HG03432 (cell line): ENCODE data around the gene SDK2.

ENCODE experiments used
- ATAC-seq: cut with Tn5 transposase; IDR thresholded peaks from one replicate; pipeline ENCODE4 v1.9.1; 2021; ENCODE audit warnings: mild to moderate bottlenecking, moderate library complexity; ENCODE audit not compliant: unreplicated experiment

The SDK2 gene

DNA sequence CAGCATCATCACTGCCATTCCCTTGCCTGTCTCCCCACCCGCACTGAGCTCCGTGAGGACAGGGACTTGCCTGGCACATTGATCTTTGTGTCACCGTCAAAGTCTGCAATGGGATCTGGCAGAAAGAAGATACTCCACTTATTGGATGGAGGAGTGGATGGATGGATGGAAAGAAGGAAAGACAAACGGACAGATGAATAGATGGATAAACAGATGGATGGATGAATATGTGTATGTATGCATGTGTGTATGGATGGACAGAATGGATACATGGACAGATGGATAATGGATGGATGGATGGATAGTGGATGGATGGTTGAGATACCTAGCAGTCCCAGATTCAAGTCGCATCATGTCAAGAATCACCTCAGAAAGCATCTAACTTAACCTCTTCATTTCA, 99.9 kb downstream of the SDK2 start:
- no peak for ATAC-seq

DNA sequence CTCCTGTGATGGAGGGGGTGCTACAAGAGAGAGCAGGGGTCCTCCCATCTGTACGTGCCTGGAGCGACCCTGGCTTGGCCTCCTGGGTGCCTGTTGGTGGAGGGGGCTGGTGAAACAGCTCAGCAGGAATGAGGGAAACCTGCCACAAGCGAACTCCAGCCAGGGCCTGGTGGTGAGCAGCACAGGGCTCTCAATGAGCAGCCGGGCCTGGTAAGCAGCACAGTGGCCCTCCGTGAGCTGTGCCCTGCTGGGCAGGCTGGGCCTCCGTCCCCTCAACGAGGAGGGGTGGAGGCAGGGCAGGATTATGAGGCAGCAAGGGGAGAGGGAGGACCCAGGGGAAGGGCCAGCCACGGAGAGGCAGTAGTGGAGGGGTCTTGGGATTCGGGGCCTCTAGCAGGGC, 101.9 kb downstream of the SDK2 start:
- no peak for ATAC-seq

DNA sequence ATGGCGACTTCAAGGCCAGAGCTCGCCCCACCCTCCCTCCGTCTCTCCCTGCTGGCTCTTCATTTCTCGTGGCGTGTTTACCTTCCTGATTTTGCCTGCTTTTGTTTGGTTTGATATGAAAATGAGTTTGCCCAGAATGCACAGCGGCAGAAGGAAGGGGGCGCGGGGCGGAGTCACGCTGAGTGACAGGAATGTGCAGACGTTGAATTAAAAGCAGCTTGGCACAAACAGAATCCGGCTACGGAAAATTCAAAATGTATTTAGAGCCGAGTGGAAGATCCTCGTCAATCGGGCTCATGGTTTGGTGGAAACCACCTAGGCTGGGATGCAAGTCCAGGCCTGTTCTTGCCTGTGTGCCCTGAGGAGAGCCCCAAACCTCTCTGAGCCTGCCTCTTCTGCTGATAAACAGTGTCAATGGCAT, 102.7 kb downstream of the SDK2 start:
- no peak for ATAC-seq

DNA sequence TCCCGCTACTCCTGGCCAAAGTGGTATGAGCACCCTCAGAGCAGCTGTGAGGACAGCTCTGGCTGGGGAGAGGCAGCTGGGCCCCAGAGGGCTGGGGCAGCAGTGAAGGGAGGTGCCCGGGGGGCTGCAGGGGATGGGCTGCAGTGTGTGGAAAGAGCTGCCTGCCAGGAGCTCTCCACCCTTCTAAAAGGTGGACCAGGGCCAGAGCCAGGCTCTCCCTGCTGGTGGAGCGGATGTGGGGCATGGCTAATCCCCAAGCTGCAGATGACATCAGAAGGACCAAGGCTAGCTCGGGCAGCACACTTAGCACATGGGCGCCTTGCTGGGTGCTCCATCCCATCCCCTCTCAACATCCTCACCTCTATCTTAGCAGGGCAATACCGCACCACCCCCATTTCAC, 103.1 kb downstream of the SDK2 start:
- no peak for ATAC-seq

DNA sequence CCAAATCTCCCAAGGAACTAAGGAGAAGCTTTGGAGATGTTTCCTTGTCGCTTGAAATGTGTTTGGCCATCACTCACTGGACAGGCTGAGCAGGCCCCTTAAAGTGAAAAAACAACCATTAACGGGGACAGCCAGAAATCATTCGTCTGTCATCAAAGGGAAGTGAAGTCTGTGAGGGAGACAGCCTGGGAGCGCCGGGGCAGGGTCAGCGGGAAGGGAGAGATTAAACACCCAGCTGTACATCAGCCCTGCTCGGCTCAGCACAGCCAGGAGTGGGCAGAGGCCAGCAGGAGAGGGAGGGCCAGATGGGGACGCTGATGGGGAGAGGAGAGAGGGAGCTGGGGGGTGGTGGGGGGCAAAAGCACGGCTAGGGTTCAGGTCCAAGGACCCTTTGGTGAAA, 105.1 kb downstream of the SDK2 start:
- ATAC-seq, result no peak

DNA sequence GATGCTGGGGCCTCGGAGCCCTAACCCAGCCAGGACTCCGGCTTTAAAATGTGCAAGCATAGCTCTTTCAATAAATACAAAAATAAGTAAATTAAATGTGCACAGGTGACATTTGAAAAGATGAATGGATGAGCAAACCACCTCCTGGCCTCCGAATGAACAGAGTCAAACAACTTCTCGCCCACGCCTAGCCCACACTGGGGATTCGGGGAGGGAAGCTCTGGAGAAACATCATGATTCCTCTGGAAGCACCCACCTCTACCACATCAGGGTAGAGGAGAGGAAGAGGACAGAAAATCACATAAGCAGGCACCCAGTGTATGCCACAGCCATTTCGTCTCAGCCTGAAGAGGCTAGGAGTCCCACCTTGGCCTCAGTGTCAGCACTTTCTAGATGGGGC, 105.8 kb downstream of the SDK2 start:
- no peak for ATAC-seq

DNA sequence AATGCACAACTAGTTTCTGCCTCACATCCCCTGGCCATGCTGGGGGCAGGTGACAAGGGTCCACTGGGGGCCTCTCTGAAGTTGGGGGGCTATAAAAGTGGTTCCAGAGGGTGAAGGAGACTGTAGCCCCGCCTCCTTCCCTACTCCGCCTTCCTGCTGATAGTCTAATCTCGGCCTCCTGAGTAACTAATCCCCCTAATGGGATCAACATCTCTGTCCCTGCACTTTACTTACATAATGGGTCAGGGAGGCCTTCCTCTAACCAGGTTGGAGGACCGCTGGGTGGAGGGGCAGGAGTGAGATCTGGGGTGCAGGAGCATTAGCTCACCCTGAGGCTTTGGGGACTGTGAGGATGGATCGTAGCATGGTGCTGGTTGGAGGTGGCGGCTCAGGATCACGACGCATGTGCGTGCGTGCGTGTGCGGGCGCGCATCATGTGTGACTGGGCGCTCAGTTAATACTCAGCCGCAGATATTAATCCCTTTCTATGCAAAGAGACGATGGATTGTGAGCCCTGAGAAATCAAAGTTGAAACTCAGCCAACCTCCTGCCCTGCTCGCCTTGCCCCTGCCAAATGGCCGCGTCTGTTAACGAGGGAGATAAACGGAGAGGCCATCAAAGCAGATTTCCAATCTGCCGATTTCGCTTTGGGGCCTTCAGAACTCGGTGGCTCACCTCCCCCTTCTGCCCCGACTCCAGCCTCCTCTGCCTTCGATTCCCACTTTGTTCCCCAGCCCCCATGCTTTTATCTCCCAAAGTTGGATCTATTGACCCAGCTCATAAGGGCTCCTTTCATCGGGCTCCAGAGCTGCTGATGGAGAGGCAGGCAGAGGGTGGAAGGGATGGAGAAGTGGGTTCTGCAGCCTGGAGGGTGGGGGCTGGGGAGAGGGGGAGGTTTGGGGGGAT, 107.3 kb downstream of the SDK2 start:
- no peak for ATAC-seq

DNA sequence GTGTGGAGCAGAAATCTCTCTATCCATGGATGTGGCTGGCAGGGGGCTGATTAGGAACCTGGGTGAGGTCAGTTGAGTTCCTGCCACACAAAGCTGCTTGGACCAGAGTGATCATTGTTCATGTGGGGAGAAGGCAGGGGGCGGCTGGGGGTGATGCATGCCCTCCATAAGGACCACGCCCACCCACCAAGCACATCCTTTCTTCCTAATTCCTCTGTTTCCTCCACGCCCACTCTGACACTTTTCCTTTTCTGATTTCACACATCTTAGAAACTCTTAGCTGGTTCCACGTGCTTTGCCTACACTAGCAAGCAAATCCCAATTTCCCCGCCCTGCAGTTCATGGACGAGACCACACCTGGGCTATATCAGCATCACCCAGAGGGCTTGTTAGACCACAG, 108.5 kb downstream of the SDK2 start:
- no peak for ATAC-seq

DNA sequence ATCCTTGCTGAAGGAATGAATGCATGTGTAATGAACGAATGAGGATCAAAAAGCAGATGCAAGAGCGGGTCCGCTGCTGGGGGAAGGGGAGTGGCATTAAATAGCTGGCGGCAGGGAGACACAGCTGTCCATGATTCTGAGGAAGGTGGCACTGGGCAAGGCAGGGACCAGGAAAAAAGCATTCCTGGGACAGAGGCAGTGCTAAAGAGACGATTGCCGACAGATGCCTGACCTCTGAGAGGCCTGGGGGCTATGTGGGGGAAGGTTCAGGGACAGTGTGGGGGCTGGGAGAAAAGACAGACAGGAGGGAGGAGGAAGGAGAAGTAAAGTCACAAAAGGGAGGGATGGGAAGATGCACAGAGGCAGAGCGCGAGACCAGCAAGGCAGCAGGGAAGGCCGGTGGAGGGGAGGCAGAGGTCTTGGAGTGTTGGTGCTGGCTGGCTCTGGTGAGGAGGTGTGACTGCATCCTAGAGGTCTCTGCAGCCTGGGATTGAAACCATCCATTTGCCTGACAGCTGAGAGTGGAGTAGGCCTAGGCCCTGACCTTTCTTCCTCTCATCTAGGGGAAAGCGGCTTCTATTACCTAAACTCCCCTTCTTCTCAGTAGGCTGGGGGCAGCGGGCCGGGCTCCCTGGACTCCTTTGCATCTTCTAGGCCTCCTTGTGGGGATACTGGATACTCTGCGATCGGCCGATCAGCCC, 109.9 kb downstream of the SDK2 start:
- ATAC-seq, result no peak

DNA sequence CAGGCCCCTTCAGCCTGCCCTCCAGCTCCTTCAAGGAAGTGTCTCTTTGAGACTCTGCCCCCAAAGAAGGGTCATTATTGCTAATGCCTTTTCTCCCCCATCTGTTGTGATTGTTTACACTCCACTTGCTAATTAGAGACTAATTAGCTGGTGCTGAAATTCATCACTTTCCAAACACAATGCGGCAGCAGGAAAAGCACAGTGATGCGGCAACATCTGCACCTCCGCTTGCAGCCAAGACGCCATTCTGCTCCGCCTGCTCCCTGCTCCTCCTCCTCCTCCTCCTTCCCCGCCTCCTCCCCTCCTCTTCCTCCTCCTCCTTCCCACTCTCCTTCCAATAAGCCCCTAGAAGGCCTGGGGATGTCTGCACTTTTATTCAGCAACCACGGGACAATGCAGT, 110.5 kb downstream of the SDK2 start:
- no peak for ATAC-seq

DNA sequence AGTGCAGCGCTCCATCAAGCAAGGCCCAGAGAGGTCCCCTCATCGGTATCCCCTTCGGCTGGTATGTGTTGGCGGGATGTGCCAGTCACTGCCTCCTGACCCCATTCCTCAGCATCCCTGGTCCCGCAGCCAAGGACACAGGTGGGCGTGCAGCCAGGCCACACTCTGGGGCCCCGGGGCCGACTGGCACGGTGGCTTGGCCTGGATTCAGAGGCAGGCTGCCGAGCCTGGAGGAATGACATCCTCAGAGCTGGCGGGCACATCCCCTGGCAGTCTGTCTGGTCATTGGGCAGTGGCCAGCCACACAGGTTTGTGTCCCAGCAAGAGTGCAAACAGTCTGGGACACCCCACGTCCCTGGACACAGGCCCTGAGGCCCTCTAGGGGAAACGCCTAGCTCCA, 111.1 kb downstream of the SDK2 start:
- ATAC-seq, result no peak

DNA sequence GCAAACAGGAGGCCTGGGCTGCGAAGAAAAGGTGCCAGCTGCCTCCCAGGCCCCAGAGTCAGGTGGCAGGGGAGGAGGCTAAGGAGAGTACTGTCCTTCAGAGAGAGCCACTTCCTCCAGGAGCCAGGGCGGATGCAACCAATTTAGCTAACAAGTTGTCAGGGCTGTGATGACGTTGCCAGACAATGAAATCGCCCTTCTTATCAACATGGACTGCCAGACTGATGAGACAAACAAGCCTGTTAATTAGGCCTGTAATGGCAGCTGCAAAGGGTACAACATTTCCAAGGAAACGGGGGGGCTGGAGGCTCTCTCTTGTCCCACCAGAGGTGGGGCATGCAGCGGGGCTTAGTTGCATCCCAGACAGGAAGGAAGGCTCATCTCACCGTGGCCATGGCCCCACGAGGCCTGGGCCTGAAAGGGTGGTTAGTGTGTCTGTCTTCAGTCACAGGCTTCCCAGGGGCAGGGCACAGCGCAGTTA, 111.8 kb downstream of the SDK2 start:
- no peak for ATAC-seq

DNA sequence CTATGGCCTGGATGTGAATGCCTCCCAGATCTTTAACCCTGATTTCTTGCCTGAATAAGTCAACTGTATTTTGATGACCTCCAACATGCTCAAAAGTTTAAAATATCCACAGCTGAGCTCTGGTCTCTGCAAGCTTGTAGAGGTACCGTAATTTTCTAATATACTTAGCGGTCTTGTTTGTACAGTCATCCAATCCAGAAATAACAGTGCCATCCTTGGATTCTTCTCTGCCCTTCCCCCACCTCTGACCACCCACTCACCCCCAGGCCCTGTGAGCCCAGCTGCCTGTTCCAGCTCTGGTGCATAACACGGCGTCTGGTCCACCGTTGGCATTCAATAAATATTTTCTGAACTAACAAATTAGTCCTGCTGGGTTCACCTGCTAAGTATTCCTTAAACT, 113.1 kb downstream of the SDK2 start:
- no peak for ATAC-seq

DNA sequence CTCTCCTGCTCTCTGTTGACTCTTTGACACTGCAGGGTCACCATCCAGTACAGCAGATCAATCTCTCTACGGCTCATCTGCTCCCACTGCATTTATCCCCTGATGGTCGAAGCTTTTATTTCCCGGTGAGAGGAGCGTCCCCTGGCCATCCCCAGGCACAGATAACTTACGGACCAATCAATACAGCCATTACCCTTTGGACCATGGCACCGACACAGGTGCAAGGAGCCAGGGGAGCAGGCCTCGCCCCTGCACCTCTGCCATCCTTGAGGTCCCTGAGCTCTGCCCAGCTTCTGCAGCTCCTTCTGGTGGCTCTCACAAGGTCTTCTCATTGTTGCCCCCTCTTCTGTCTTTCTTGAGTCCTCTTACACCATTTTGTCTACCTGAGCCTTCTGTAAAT, 115.6 kb downstream of the SDK2 start:
- no peak for ATAC-seq

DNA sequence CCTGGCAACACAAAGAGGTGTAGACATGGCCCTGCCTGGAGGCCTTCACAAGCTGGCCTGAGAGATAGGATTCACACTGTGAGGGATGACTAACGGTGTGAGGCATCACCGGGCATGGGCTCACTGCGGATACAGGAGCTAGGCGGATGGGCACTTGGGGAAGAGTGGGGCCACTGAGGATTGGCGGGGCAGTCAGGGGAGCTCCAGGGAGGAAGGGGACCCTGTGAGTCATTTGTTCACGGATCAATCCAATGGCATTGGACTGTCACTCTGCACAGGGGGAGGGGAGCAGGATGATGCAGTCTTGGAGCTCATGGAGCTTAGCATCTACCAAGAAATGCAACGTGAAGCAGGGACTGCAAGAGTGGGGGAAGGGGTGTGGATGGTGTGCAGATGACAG, 117.3 kb downstream of the SDK2 start:
- no peak for ATAC-seq

DNA sequence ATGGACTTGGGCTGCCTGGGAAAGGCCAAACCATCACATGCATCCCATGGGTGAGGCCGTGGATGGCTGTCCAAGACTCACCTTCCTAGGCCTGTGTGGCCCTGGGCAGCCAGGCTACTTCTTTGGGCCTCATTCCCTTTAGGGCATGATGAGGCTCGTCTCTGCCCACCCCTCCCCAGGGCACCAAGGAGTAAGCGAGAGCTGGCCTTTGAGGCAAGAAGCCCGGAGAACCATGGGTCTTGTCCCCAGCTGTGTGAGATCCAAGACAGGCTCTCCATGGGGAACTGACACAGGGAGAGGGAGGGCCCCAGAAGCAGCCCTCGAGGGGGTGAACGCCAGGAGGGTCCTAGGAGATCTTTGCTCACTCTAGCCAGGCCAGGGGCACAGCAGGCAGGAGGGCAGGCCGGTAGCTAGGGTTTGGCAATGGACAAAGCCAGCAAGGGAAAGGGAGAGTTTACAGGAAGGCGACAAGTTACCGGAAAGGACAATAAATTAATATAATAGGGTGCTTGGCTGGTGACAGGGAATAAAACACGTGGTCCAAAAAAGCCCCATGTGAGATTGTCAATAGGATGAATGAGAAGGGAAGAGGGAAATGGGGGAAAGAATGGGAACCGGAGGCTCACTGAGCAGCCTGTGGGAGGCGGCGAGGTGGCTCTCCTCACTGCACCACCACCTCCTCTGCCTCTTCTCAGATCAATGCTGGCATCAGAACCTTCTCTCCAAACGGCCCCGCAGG, 119.1 kb downstream of the SDK2 start:
- no peak for ATAC-seq

DNA sequence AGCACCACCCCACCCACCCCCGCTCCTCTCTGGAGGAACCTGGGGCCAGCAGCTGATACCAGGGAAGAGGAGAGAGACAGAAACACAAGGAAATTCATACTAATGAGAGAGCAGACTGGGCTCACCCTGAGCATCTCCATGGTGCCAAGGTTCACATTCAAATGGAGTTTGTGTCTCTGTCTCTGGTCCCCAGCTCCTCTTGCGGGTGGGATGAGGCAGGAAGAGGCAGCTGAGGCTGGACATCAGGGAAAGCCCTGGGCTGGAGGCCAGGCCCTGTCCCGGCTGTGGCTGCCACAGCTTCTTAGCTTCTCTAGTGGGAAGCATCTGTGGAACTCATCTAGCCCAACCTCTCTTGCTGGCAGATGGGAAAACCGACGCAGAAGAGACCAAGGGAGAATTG, 121.5 kb downstream of the SDK2 start:
- ATAC-seq, result no peak

DNA sequence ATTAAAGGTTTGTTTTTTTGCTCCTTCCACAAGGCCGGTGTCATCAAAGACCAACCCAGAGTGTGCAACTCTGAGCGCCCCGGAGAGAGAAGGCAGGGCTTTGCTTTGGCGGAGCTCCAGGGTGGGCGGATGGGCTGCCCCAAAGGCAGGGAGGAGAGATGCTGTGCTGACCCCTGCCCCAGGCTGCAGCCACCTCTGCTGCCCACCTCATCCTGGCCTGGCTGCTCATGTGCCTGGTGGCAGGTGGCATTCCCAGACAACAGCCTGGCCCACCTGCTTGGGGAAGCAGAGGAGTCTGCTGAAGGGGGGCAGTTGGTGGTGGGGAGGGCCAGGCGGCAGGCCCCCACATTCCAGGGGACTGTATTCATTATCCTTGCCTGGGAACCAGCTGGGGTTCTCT, 122.1 kb downstream of the SDK2 start:
- ATAC-seq, result no peak

DNA sequence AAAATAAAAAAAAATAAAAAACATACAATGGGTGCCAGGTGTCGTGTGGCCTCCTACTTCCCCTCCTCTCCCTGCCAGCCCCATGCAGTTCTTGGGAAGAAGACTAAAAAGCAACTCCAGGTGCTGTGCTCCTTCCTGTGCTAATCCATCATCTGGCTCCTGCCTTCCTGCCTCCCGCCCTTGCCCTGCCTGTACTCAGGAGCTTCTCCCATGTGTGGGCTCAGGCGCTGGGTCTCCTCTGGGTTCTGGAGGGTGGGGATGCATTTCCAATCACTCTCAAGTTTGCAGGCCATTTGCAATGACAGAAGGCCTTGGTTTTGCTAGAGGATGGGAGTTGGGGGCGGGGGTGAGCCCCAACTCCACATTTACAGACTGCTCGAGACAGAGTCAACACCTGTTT, 122.9 kb downstream of the SDK2 start:
- ATAC-seq, result no peak

DNA sequence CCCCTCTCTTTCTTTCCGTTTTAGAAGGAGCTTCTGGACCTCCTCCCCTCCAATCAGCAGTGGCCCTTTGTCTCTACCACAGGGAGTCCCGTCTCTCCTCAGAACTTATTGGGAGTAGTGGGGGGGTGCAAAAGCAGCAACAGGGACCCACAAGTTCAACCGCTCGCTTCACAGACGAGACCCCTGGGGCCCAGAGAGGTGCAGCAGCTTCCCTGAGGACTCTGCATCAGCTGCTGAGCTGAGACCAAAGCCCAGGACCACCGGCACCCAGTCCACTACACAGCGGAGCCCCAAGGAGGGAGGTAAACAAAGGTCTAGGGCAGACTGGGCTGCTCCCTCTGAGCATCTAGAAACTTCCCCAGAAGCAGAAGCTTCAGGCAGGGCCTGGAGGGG, 123.9 kb downstream of the SDK2 start:
- no peak for ATAC-seq

DNA sequence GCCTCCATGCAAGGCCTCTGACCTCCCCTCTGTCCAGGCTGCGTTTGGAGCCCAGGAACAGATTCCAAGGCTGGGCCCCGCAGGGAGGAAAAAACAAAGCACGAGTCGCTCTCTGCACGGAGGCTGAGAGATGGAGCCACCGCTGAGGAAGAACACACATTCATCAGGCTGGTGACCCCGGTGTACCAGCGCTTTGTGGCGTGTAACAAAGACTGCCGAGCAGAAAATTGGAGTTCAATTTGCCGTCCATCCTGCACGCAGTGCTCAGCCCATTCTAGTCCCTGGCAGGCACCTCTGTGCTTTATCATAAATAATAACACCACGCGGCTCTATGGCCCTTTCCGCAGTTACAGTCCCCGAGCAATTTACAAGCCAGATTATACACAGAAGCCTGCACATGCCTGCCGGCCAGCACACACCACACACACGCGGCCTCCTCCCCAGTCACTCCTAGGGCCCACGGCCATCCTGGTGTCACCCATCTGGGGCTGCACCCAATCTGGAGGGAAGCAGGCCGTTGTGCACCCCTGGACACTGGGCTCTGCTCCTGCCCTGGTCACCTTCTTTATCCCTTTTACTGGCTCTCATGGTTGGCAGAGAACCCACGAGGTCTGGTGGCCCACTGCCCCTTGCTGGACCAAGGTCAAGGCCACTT, 124.4 kb downstream of the SDK2 start:
- ATAC-seq, result no peak
